GM12878 (cell line): ENCODE measurements around the gene KCNN1. TPM values are rescaled to one million over a fixed set of nuclear protein-coding genes. Genes with fewer than 3 reads are reported as not detected.

Source experiments
- ATAC-seq: fragments of 200-7000 bp; cut with Tn5 transposase; 3 replicates; pipeline ENCODE4 v1.9.1; 2020; ENCODE audit warnings: mild to moderate bottlenecking, moderate library complexity
- BruUV-seq: library from RNA; stranded (reverse); fragments of 400-500 nt; replicated peaks from 2 replicates; lab custom pipeline; 2021; lab: Mats Ljungman, UMichigan
- CTCF ChIA-PET: fragments of 300-600 bp; sonication (Branson Sonifier 250); formaldehyde crosslinking; extraction: SDS; loops from one replicate; lab custom pipeline; 2021; ENCODE audit warnings: inconsistent platforms; lab: Yijun Ruan, JAX
- POLR2A ChIA-PET: fragments of 350-600 bp; formaldehyde crosslinking; extraction: SDS; loops from one replicate; lab custom pipeline; 2021; ENCODE audit warnings: inconsistent platforms; lab: Charles Lee
- RAD21 ChIA-PET: fragments of 300-600 bp; sonication (Branson Sonifier 250); formaldehyde crosslinking; loops from one replicate; lab custom pipeline; 2023; ENCODE audit warnings: antibody characterized with exemption; ENCODE audit not compliant: unreplicated experiment; lab: Charles Lee
- SMC1A ChIA-PET: fragments of 300-600 bp; sonication (Branson Sonifier 250); formaldehyde crosslinking; loops from one replicate; lab custom pipeline; 2023; ENCODE audit not compliant: unreplicated experiment, uncharacterized antibody; lab: Charles Lee
- DNase-seq: peaks from one replicate; pipeline ENCODE4 v3.0.0-alpha.2; 2011; ENCODE audit warnings: low read depth, low spot score
- FAIRE-seq: peaks from 3 replicates; lab custom pipeline; 2011; peaks lifted over from hg19 to GRCh38; lab: Jason Lieb, UNC
- H2AFZ ChIP-seq: 2 replicates; pipeline ENCODE4 v1.6.0; 2011; ENCODE audit warnings: low read depth, low read length, control low read depth; ENCODE audit not compliant: control insufficient read depth
- H3K27ac ChIP-seq: 2 replicates; pipeline ENCODE4 v1.5.1; 2011; ENCODE audit warnings: control low read depth; ENCODE audit not compliant: control insufficient read depth, insufficient read depth
- H3K27me3 ChIP-seq, 2 experiments: replicated peaks in 1 of 2; 2 replicates each; pipeline versions ENCODE4 v1.6.0 to v1.6.1; 2011; ENCODE audit warnings: low read length in 1 of 2; ENCODE audit not compliant: control insufficient read depth in 2 of 2, insufficient read depth in 2 of 2
- H3K36me3 ChIP-seq, 2 experiments: 2 replicates each; pipeline ENCODE4 v1.5.1; 2011; ENCODE audit warnings: low read length in 1 of 2; ENCODE audit not compliant: control insufficient read depth in 2 of 2, insufficient read depth in 2 of 2
- H3K4me1 ChIP-seq: 2 replicates; pipeline ENCODE4 v1.6.1; 2011; ENCODE audit warnings: mild to moderate bottlenecking, low read length, moderate library complexity, mixed read lengths; ENCODE audit not compliant: control insufficient read depth, insufficient read depth
- H3K4me2 ChIP-seq: 2 replicates; pipeline ENCODE4 v1.6.0; 2011; ENCODE audit warnings: control low read depth; ENCODE audit not compliant: control insufficient read depth, insufficient read depth
- H3K4me3 ChIP-seq: fragments of 200-600 bp; sonication (generic); 2 replicates; pipeline ENCODE4 v1.5.1; 2016
- H3K79me2 ChIP-seq: 2 replicates; pipeline ENCODE4 v1.6.0; 2011; ENCODE audit warnings: low read length; ENCODE audit not compliant: control insufficient read depth, insufficient read depth
- H3K9ac ChIP-seq: 2 replicates; pipeline ENCODE4 v1.8.0; 2011; ENCODE audit warnings: low read length, control low read depth, mixed read lengths; ENCODE audit not compliant: control insufficient read depth, insufficient read depth
- H3K9me3 ChIP-seq: replicated peaks from 3 replicates; pipeline ENCODE4 v1.5.1; 2011; ENCODE audit warnings: mild to moderate bottlenecking, low read length; ENCODE audit not compliant: control insufficient read depth, insufficient read depth
- H4K20me1 ChIP-seq: 2 replicates; pipeline ENCODE4 v1.6.0; 2011; ENCODE audit not compliant: control insufficient read depth, insufficient read depth
- CHD1 ChIP-seq: IDR thresholded peaks from 2 replicates; pipeline ENCODE4 v1.6.1; 2012; ENCODE audit warnings: low read depth, low read length, improper control_type of control experiment
- EZH2 ChIP-seq: IDR thresholded peaks from 2 replicates; pipeline ENCODE4 v1.6.1; 2012; ENCODE audit warnings: low read depth, mild to moderate bottlenecking, control low read depth, inconsistent platforms, low read length, borderline replicate concordance; ENCODE audit not compliant: control insufficient read depth
- FOS ChIP-seq: IDR thresholded peaks from 3 replicates; pipeline ENCODE4 v1.6.1; 2011; ENCODE audit warnings: borderline replicate concordance; ENCODE audit not compliant: insufficient read length; ENCODE audit errors: extremely low read depth
- HDAC2 ChIP-seq: fragments of 200-600 bp; sonication (generic); IDR thresholded peaks from 2 replicates; pipeline ENCODE4 v1.6.1; 2017
- KDM1A ChIP-seq: fragments of 200-600 bp; sonication (generic); IDR thresholded peaks from 2 replicates; pipeline ENCODE4 v1.6.1; 2016; ENCODE audit warnings: borderline replicate concordance
- NR2C1 ChIP-seq: fragments of 450-650 bp; IDR thresholded peaks from 2 replicates; pipeline ENCODE4 v1.6.1; 2017; ENCODE audit warnings: antibody characterized with exemption, mild to moderate bottlenecking, moderate library complexity
- TARDBP ChIP-seq: IDR thresholded peaks from 2 replicates; pipeline ENCODE4 v1.6.1; 2016; ENCODE audit warnings: borderline replicate concordance
- TBL1XR1 ChIP-seq: IDR thresholded peaks from 2 replicates; pipeline ENCODE4 v1.6.1; 2012; ENCODE audit warnings: low read depth, low read length, improper control_type of control experiment
- ZNF24 ChIP-seq: fragments of 450-650 bp; IDR thresholded peaks from 2 replicates; pipeline ENCODE4 v1.6.1; 2017; ENCODE audit warnings: antibody characterized with exemption, mild to moderate bottlenecking
- ZZZ3 ChIP-seq: IDR thresholded peaks from 2 replicates; pipeline ENCODE4 v1.6.1; 2011; ENCODE audit warnings: low read depth; ENCODE audit not compliant: control insufficient read depth, insufficient read length
- WGBS: methylation state at CpG from one replicate; pipeline ENCODE4 v1.1.6; 2016; ENCODE audit warnings: low lambda C conversion rate; ENCODE audit not compliant: insufficient replicate concordance, insufficient coverage; ENCODE audit errors: missing lambda C conversion rate; 5-methylcytosine and 5-hydroxymethylcytosine counted together
- in situ Hi-C: fragments of 300-500 bp; cut with MboI; formaldehyde crosslinking; loops from 9 replicates; pipeline ENCODE4 v1.14.3; 2018; ENCODE audit warnings: mixed read lengths
- intact Hi-C: fragments of 100-400 bp; cut with micrococcal nuclease; formaldehyde crosslinking; loops from one replicate; pipeline ENCODE4 v1.14.2; 2022; ENCODE audit not compliant: unreplicated experiment
- polyA plus RNA-seq, 11 experiments: library from polyadenylated mRNA; depleted of rRNA in 4 of 11; unstranded in 6 of 11; stranded (reverse) in 5 of 11; fragments of >200 nt; fragmentation: Nextera tagmentation in 4 of 11; fragmentation: Illumina TruSeq in 1 of 11; extraction: Ambion mirVana in 4 of 11; extraction: Trizol in 1 of 11; gene quantifications; 1 replicate in 1 of 11; 2 replicates in 10 of 11; pipeline versions ENCODE4 v1.2.1 to v1.2.3, GENCODE V29; 2011 to 2016; ENCODE audit warnings: inconsistent platforms in 2 of 11, missing spikeins in 2 of 11, low read depth in 1 of 11
- total RNA-seq, 4 experiments: library from RNA; depleted of rRNA in 3 of 4; stranded (reverse); fragments of >200 nt in 3 of 4; fragmentation: Illumina TruSeq in 1 of 4; extraction: Trizol in 1 of 4; gene quantifications; 2 replicates each; pipeline versions ENCODE4 v1.2.1 to v1.2.3, GENCODE V29; 2013 to 2021
- TF ChIP-seq, protein P1 (sequence below): IDR thresholded peaks from 2 replicates; pipeline ENCODE4 v1.6.1; 2012; ENCODE audit warnings: low read depth, low read length, improper control_type of control experiment
- TF ChIP-seq, protein P2 (sequence below), 3 experiments: IDR thresholded peaks in 2 of 3; conservative IDR thresholded peaks in 1 of 3; 2 replicates each; pipeline ENCODE4 v1.5.1; 2011; ENCODE audit warnings: low read depth in 3 of 3, low read length in 3 of 3, mild to moderate bottlenecking in 3 of 3, control low read depth in 2 of 3, moderate library complexity in 2 of 3, inconsistent platforms in 1 of 3, mixed read lengths in 1 of 3; ENCODE audit not compliant: control insufficient read depth in 2 of 3, insufficient read depth in 1 of 3; ENCODE audit errors: extremely low read depth in 1 of 3
- TF ChIP-seq, protein P3 (sequence below): fragments of 450-650 bp; IDR thresholded peaks from 2 replicates; pipeline ENCODE4 v1.6.1; 2014; ENCODE audit warnings: mild to moderate bottlenecking

KCNN1 gene
- total and polyA plus RNA-seq, 10 of the 15 experiments (the other 5 are each of a cell fraction or from before 2014, with no cell fraction given): 0.02 to 0.95 (median 0.16) TPM; not detected in 1

DNA sequence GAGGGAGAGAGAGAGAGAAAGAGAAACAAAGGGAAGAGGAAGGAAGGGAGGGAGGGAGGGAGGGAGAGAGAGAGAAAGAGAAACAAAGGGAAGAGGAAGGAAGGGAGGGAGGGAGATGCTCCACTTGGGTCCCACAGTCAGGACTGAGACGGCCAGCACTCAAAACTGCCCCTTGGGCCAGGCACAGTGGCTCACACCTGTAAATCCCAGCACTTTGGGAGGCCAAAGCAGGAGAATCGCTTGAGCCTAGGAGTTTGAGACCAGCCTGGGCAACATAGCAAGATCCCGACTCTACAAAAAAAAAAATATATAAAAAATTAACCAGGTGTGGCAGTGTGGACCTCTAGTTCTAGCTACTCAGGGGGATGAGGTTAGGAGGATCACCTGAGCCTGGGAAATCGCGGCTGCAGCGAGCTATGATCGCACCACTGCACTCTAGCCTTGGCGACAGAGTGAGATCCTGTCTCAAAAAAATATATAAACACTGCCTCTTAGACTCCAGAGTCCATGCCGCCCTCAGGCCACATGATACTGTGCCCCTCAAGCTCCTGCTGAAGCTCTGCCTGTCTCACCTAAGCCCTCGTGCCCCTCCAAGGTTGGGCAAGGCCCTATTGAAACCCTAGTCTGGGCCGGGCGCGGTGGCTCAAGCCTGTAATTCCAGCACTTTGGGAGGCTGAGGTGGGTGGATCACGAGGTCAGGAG lies 49.5 kb downstream of the KCNN1 start:
- 89% methylated on average over 14 of the region's 14 CpGs for WGBS
- RAD21 ChIA-PET: interaction anchor here (0.5 kb wide), 1 partner anchor 49 kb away, joined by 3 read pairs; no protein-coding TSS in a partner anchor
- Histone ChIP-seq H3K4me3 (no peak overlapping the region), H4K20me1 (no peaks in the 10 kb centered on the region), H3K4me1 (peaks cover 5% of the 10 kb centered on the region), H3K79me2 (no peaks in the 10 kb centered on the region), H2AFZ (no peak overlapping the region), H3K27ac (no peak overlapping the region), H3K9me3 (no peaks in the 10 kb centered on the region), H3K27me3 (no peaks in the 10 kb centered on the region), H3K36me3 (peaks cover 0 to 6% of the 10 kb centered on the region in 2 experiments; a peak in 3 of 4 replicates), H3K9ac (no peak overlapping the region)
- CTCF ChIA-PET: interaction anchor here (0.5 kb wide), 1 partner anchor 40 kb away, joined by 3 read pairs; no protein-coding TSS in a partner anchor
- intact Hi-C loops (no loop called here), in situ Hi-C loops (loop anchor here (5.0 kb wide), 1 partner anchor 41 kb away; no protein-coding TSS in a partner anchor)
- no TSS peak for BruUV-seq
- DNase-seq: no peak
- FAIRE-seq: no peak
- POLR2A ChIA-PET: interaction anchor here (1.0 kb wide), 1 partner anchor 28 kb away, joined by 3 read pairs; no protein-coding TSS in a partner anchor
- SMC1A ChIA-PET: no interaction called here
- TF ChIP-seq KDM1A (no peak), TARDBP (no peak), ZZZ3 (no peak), NR2C1 (no peak), CHD1 (no peak), EZH2 (no peak), TBL1XR1 (no peak), HDAC2 (no peak), ZNF24 (no peak), FOS (no peak)
- TF ChIP-seq, protein P1, sequence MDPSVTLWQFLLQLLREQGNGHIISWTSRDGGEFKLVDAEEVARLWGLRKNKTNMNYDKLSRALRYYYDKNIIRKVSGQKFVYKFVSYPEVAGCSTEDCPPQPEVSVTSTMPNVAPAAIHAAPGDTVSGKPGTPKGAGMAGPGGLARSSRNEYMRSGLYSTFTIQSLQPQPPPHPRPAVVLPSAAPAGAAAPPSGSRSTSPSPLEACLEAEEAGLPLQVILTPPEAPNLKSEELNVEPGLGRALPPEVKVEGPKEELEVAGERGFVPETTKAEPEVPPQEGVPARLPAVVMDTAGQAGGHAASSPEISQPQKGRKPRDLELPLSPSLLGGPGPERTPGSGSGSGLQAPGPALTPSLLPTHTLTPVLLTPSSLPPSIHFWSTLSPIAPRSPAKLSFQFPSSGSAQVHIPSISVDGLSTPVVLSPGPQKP: no peak
- TF ChIP-seq, protein P2, sequence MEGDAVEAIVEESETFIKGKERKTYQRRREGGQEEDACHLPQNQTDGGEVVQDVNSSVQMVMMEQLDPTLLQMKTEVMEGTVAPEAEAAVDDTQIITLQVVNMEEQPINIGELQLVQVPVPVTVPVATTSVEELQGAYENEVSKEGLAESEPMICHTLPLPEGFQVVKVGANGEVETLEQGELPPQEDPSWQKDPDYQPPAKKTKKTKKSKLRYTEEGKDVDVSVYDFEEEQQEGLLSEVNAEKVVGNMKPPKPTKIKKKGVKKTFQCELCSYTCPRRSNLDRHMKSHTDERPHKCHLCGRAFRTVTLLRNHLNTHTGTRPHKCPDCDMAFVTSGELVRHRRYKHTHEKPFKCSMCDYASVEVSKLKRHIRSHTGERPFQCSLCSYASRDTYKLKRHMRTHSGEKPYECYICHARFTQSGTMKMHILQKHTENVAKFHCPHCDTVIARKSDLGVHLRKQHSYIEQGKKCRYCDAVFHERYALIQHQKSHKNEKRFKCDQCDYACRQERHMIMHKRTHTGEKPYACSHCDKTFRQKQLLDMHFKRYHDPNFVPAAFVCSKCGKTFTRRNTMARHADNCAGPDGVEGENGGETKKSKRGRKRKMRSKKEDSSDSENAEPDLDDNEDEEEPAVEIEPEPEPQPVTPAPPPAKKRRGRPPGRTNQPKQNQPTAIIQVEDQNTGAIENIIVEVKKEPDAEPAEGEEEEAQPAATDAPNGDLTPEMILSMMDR (IDR thresholded peaks at IDR 0.05 in 2 of 3, conservative IDR thresholded peaks at IDR 0.05 in 1 of 3; ENCODE audit: control insufficient read depth in 2 of 3, extremely low read depth in 1 of 3, insufficient read depth in 1 of 3, low read depth in 3 of 3, low read length in 3 of 3): no peak
- TF ChIP-seq, protein P3, sequence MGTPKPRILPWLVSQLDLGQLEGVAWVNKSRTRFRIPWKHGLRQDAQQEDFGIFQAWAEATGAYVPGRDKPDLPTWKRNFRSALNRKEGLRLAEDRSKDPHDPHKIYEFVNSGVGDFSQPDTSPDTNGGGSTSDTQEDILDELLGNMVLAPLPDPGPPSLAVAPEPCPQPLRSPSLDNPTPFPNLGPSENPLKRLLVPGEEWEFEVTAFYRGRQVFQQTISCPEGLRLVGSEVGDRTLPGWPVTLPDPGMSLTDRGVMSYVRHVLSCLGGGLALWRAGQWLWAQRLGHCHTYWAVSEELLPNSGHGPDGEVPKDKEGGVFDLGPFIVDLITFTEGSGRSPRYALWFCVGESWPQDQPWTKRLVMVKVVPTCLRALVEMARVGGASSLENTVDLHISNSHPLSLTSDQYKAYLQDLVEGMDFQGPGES: no peak
- TF ChIP-seq, all 136 proteins: peak for 0
- H3K4me2 ChIP-seq: no peak overlapping the region
- no peak for ATAC-seq
